ENCODE data around the gene OR2M7. TPM values are rescaled to one million over a fixed set of nuclear protein-coding genes. Genes with fewer than 3 reads are reported as not detected.
"Not testable (repeated sequence)": the region's sequence is repeated elsewhere in the genome, so short reads cannot be mapped to it uniquely, and the experiment has no call there.

The OR2M7 gene
- total RNA-seq, 1 donor, result not detected

DNA sequence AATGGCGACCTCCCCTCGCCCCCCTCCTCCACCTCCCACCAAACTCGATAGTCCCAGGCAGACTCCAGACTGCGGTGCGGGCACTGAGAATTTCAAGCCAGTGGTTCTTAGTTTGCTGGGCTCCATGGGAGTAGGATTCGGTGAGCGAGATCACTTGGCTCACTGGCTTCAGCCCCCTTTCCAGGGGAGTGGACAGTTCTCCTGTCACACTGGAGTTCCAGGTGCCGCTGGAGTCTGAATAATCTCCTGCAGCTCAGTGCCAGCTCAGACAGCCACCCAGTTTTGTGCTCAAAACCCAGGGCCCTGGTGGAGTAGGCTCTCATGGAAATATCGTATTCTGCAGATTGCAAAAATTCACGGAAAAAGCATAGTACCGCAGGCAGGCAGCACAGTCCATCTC lies 7.6 kb downstream of the OR2M7 start:
- no peaks in the 10 kb centered on the region for H3K79me2 ChIP-seq (ENCODE audit: insufficient read depth, low read length)
- H3K4me1 ChIP-seq (ENCODE audit: insufficient read depth, low read length), result no peaks in the 10 kb centered on the region
- H3K4me3 ChIP-seq (ENCODE audit: insufficient read depth, low read length), result no peak overlapping the region
- H3K9me3 ChIP-seq (ENCODE audit: low read depth, low read length), result no peaks in the 10 kb centered on the region
- H3K4me2 ChIP-seq (ENCODE audit: insufficient read depth, low read length), result no peak overlapping the region
- no peaks in the 10 kb centered on the region for H4K20me1 ChIP-seq (ENCODE audit: insufficient read depth, low read length)
- no peaks in the 10 kb centered on the region for H3K36me3 ChIP-seq (ENCODE audit: insufficient read depth, low read length)
- no peaks in the 10 kb centered on the region for H3K27me3 ChIP-seq (ENCODE audit: insufficient read depth, low read length)
- no peak for DNase-seq (ENCODE audit: insufficient read length, low spot score, missing footprints)
- no peak overlapping the region for H2AFZ ChIP-seq (ENCODE audit: low read length)
- no peak overlapping the region for H3K27ac ChIP-seq (ENCODE audit: low read depth, low read length)
- TF ChIP-seq CTCF (IDR thresholded peaks at IDR 0.05; ENCODE audit: extremely low read depth, low read depth, low read length), result no peak

- not testable (repeated sequence) for H3K4me2 ChIP-seq (ENCODE audit: insufficient read depth, low read length); H3K36me3 ChIP-seq (ENCODE audit: insufficient read depth, low read length); H3K9me3 ChIP-seq (ENCODE audit: low read depth, low read length); H3K27me3 ChIP-seq (ENCODE audit: insufficient read depth, low read length); H2AFZ ChIP-seq (ENCODE audit: low read length); H3K4me3 ChIP-seq (ENCODE audit: insufficient read depth, low read length); H4K20me1 ChIP-seq (ENCODE audit: insufficient read depth, low read length); H3K79me2 ChIP-seq (ENCODE audit: insufficient read depth, low read length); DNase-seq (ENCODE audit: insufficient read length, low spot score, missing footprints); H3K4me1 ChIP-seq (ENCODE audit: insufficient read depth, low read length); H3K27ac ChIP-seq (ENCODE audit: low read depth, low read length)
Measured at GRCh38 chr1:248306740-248307139, 17.6 kb downstream of the OR2M7 start.

GRCh38 chr1:248306103-248306502 lies 18.3 kb downstream of the OR2M7 start:
- Histone ChIP-seq H3K27ac (ENCODE audit: low read depth, low read length) (no peak overlapping the region), H3K36me3 (ENCODE audit: insufficient read depth, low read length) (no peaks in the 10 kb centered on the region), H3K79me2 (ENCODE audit: insufficient read depth, low read length) (no peaks in the 10 kb centered on the region), H3K27me3 (ENCODE audit: insufficient read depth, low read length) (no peaks in the 10 kb centered on the region), H4K20me1 (ENCODE audit: insufficient read depth, low read length) (no peaks in the 10 kb centered on the region), H2AFZ (ENCODE audit: low read length) (no peak overlapping the region), H3K4me1 (ENCODE audit: insufficient read depth, low read length) (no peaks in the 10 kb centered on the region), H3K9me3 (ENCODE audit: low read depth, low read length) (no peaks in the 10 kb centered on the region), H3K4me2 (ENCODE audit: insufficient read depth, low read length) (no peak overlapping the region), H3K4me3 (ENCODE audit: insufficient read depth, low read length) (no peak overlapping the region)
- TF ChIP-seq CTCF (IDR thresholded peaks at IDR 0.05; ENCODE audit: extremely low read depth, low read depth, low read length), result no peak
- no peak for DNase-seq (ENCODE audit: insufficient read length, low spot score, missing footprints)

- not testable (repeated sequence) for H2AFZ ChIP-seq (ENCODE audit: low read length); H3K9me3 ChIP-seq (ENCODE audit: low read depth, low read length); H3K79me2 ChIP-seq (ENCODE audit: insufficient read depth, low read length); H3K27ac ChIP-seq (ENCODE audit: low read depth, low read length); H3K4me2 ChIP-seq (ENCODE audit: insufficient read depth, low read length); H3K36me3 ChIP-seq (ENCODE audit: insufficient read depth, low read length); H3K4me3 ChIP-seq (ENCODE audit: insufficient read depth, low read length); H3K4me1 ChIP-seq (ENCODE audit: insufficient read depth, low read length); DNase-seq (ENCODE audit: insufficient read length, low spot score, missing footprints); H4K20me1 ChIP-seq (ENCODE audit: insufficient read depth, low read length); H3K27me3 ChIP-seq (ENCODE audit: insufficient read depth, low read length)
Measured at GRCh38 chr1:248305672-248306071, 18.7 kb downstream of the OR2M7 start.

DNA sequence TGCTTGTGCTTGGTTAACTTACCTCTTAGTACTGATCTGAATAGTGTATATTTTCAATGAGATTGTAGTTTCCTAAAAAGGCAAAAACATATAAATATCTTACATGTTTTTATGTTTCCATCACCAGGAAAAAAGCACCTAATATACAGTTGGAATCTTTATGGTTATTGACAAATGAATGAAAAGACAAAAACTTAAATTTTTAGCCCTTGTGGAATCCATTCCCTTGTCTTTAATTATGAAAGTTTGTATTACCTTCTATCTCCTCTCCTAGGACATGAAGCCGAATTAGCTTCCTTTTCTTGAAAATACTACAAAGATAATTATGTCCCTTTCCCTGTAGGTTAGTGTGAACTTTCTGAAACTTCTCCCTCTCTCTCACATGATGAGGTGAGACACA lies 21.0 kb downstream of the OR2M7 start, which contains the start of gene OR2T12:
Gene OR2T12, minus strand, starts transcription at position 101 of the 400 bp plus-strand sequence. CDS start 7,846 bp downstream, outside the sequence.
- no peak for DNase-seq (ENCODE audit: insufficient read length, low spot score, missing footprints)
- Histone ChIP-seq H2AFZ (ENCODE audit: low read length) (no peak within 1 kb of the TSS), H3K4me1 (ENCODE audit: insufficient read depth, low read length) (no peaks in the 10 kb centered on the region), H3K79me2 (ENCODE audit: insufficient read depth, low read length) (no peaks in the 10 kb centered on the region), H4K20me1 (ENCODE audit: insufficient read depth, low read length) (no peaks in the 10 kb centered on the region), H3K9me3 (ENCODE audit: low read depth, low read length) (no peaks in the 10 kb centered on the region), H3K36me3 (ENCODE audit: insufficient read depth, low read length) (no peaks in the 10 kb centered on the region), H3K27ac (ENCODE audit: low read depth, low read length) (no peak within 1 kb of the TSS), H3K27me3 (ENCODE audit: insufficient read depth, low read length) (no peaks in the 10 kb centered on the region), H3K4me2 (ENCODE audit: insufficient read depth, low read length) (no peak within 1 kb of the TSS), H3K4me3 (ENCODE audit: insufficient read depth, low read length) (no peak within 1 kb of the TSS)
- no peak for TF ChIP-seq CTCF (IDR thresholded peaks at IDR 0.05; ENCODE audit: extremely low read depth, low read depth, low read length)
